ENCODE results near the gene CCSER1. TPM values are rescaled to one million over a fixed set of nuclear protein-coding genes. Genes with fewer than 3 reads are reported as not detected.

The CCSER1 gene
- total RNA-seq, 1 experiment from 2014 or later, result 4.1 TPM

- Mint-ChIP-seq H3K27ac (ENCODE audit: unreplicated experiment) (no peak overlapping the region), H3K4me3 (ENCODE audit: unreplicated experiment) (no peak overlapping the region), H3K9me3 (ENCODE audit: unreplicated experiment) (no peaks in the 10 kb centered on the region), H3K27me3 (ENCODE audit: insufficient read depth, unreplicated experiment) (no peaks in the 10 kb centered on the region), H3K4me1 (ENCODE audit: low read depth, unreplicated experiment) (no peaks in the 10 kb centered on the region), H3K36me3 (ENCODE audit: insufficient read depth, unreplicated experiment) (no peaks in the 10 kb centered on the region)
- ChIA-PET CTCF (no interaction called here), POLR2A (no interaction called here)
- H3K4me1 ChIP-seq, result no peaks in the 10 kb centered on the region
- intact Hi-C loops (cut with micrococcal nuclease; ENCODE audit: unreplicated experiment), result no loop called here
- no peak for DNase-seq
- H3K36me3 ChIP-seq (ENCODE audit: control insufficient read depth, insufficient read depth, low read length), result no peaks in the 10 kb centered on the region
- no peak for TF ChIP-seq CTCF (IDR thresholded peaks at IDR 0.05; ENCODE audit: insufficient read depth in 1 of 2, low read depth in 1 of 2, low read length in 1 of 2, severe bottlenecking in 1 of 2, unreplicated experiment in 1 of 2)
- no peak overlapping the region for H3K4me3 ChIP-seq (ENCODE audit: low read depth, low read length)
- no peaks in the 10 kb centered on the region for H3K9me3 ChIP-seq
- BruUV-seq (replicated peaks), result no TSS peak
- H3K27me3 ChIP-seq (replicated peaks; ENCODE audit: control insufficient read depth, insufficient read depth, low read length), result no peaks in the 10 kb centered on the region
Measured at GRCh38 chr4:90081432-90082144, 45.6 kb upstream of the CCSER1 start.

- Histone ChIP-seq H3K4me3 (ENCODE audit: low read depth, low read length) (no peak overlapping the region), H3K27me3 (replicated peaks; ENCODE audit: control insufficient read depth, insufficient read depth, low read length) (no peaks in the 10 kb centered on the region), H3K36me3 (ENCODE audit: control insufficient read depth, insufficient read depth, low read length) (no peaks in the 10 kb centered on the region), H3K4me1 (no peaks in the 10 kb centered on the region), H3K9me3 (no peaks in the 10 kb centered on the region)
- intact Hi-C loops (cut with micrococcal nuclease; ENCODE audit: unreplicated experiment), result no loop called here
- Mint-ChIP-seq H3K9me3 (ENCODE audit: unreplicated experiment) (no peaks in the 10 kb centered on the region), H3K4me3 (ENCODE audit: unreplicated experiment) (no peak overlapping the region), H3K27me3 (ENCODE audit: insufficient read depth, unreplicated experiment) (no peaks in the 10 kb centered on the region), H3K36me3 (ENCODE audit: insufficient read depth, unreplicated experiment) (no peaks in the 10 kb centered on the region), H3K27ac (ENCODE audit: unreplicated experiment) (no peak overlapping the region), H3K4me1 (ENCODE audit: low read depth, unreplicated experiment) (no peaks in the 10 kb centered on the region)
- ChIA-PET CTCF (no interaction called here), POLR2A (no interaction called here)
- no TSS peak for BruUV-seq (replicated peaks)
- TF ChIP-seq CTCF (IDR thresholded peaks at IDR 0.05; ENCODE audit: insufficient read depth in 1 of 2, low read depth in 1 of 2, low read length in 1 of 2, severe bottlenecking in 1 of 2, unreplicated experiment in 1 of 2), result no peak
- DNase-seq, result no peak
Measured at GRCh38 chr4:90082449-90082848, 44.7 kb upstream of the CCSER1 start.

GRCh38 chr4:90084277-90084966, 42.8 kb upstream of the CCSER1 start:
- Mint-ChIP-seq H3K4me3 (ENCODE audit: unreplicated experiment) (no peak overlapping the region), H3K9me3 (ENCODE audit: unreplicated experiment) (no peaks in the 10 kb centered on the region), H3K27ac (ENCODE audit: unreplicated experiment) (no peak overlapping the region), H3K27me3 (ENCODE audit: insufficient read depth, unreplicated experiment) (no peaks in the 10 kb centered on the region), H3K4me1 (ENCODE audit: low read depth, unreplicated experiment) (no peaks in the 10 kb centered on the region), H3K36me3 (ENCODE audit: insufficient read depth, unreplicated experiment) (no peaks in the 10 kb centered on the region)
- Histone ChIP-seq H3K4me3 (ENCODE audit: low read depth, low read length) (no peak overlapping the region), H3K27me3 (replicated peaks; ENCODE audit: control insufficient read depth, insufficient read depth, low read length) (no peaks in the 10 kb centered on the region), H3K9me3 (no peaks in the 10 kb centered on the region), H3K4me1 (no peaks in the 10 kb centered on the region), H3K36me3 (ENCODE audit: control insufficient read depth, insufficient read depth, low read length) (no peaks in the 10 kb centered on the region)
- BruUV-seq (replicated peaks), result no TSS peak
- ChIA-PET CTCF (no interaction called here), POLR2A (no interaction called here)
- TF ChIP-seq CTCF (IDR thresholded peaks at IDR 0.05; ENCODE audit: insufficient read depth in 1 of 2, low read depth in 1 of 2, low read length in 1 of 2, severe bottlenecking in 1 of 2, unreplicated experiment in 1 of 2), result no peak
- intact Hi-C loops (cut with micrococcal nuclease; ENCODE audit: unreplicated experiment), result no loop called here
- DNase-seq, result no peak

Measured in Caco-2 (cell line).